Keratinocyte (primary cell): Measurements from ENCODE around the gene VRK2.

Source experiments
- CTCF ChIP-seq, 3 experiments: IDR thresholded peaks in 1 of 3; conservative IDR thresholded peaks in 1 of 3; optimal IDR thresholded peaks in 1 of 3; 2 replicates in 2 of 3; 3 replicates in 1 of 3; pipeline versions ENCODE3 to v1.5.1; 2011; ENCODE audit warnings: low read length in 3 of 3, mild to moderate bottlenecking in 3 of 3, moderate library complexity in 2 of 3, control low read depth in 1 of 3, inconsistent platforms in 1 of 3; ENCODE audit not compliant: insufficient read depth in 2 of 3; ENCODE audit errors: extremely low read depth in 1 of 3
- EZH2 ChIP-seq: IDR thresholded peaks from one replicate; pipeline ENCODE4 v1.6.1; 2012; ENCODE audit warnings: inconsistent platforms, mild to moderate bottlenecking, low read length, moderate library complexity

GRCh38 chr2:58070765-58071164 lies 24.2 kb downstream of the VRK2 start:
- TF ChIP-seq CTCF (optimal IDR thresholded peaks at IDR 0.05 in 1 of 3, IDR thresholded peaks at IDR 0.05 in 1 of 3, conservative IDR thresholded peaks at IDR 0.05 in 1 of 3; ENCODE audit: extremely low read depth in 1 of 3, insufficient read depth in 2 of 3, low read length in 3 of 3), result no peak
- no peak for TF ChIP-seq EZH2
